ENCODE results near the gene DGKQ. TPM values are rescaled to one million over a fixed set of nuclear protein-coding genes. Genes with fewer than 3 reads are reported as not detected.

The DGKQ gene
- total RNA-seq, 4 donors from 2014 or later: 4.8 to 10.2 (median 8.1) TPM

GRCh38 chr4:1008840-1009541 is 35.6 kb upstream of the DGKQ start:
- TF ChIP-seq CTCF (IDR thresholded peaks at IDR 0.05): no peak
- ATAC-seq (ENCODE audit: low FRiP score) (no peak), DNase-seq (ENCODE audit: low spot score) (no peak)

- ATAC-seq (ENCODE audit: low FRiP score): no peak
- TF ChIP-seq CTCF (IDR thresholded peaks at IDR 0.05): no peak
- no peak for DNase-seq (ENCODE audit: low spot score)
Measured at GRCh38 chr4:1006856-1007255, 33.5 kb upstream of the DGKQ start.

GRCh38 chr4:1004557-1005485 is 31.5 kb upstream of the DGKQ start:
- DNase-seq (ENCODE audit: low spot score) (no peak), ATAC-seq (ENCODE audit: low FRiP score) (no peak)
- no peak for TF ChIP-seq CTCF (IDR thresholded peaks at IDR 0.05)

GRCh38 chr4:1004071-1004418 is 30.7 kb upstream of the DGKQ start:
- ATAC-seq (ENCODE audit: low FRiP score) (no peak), DNase-seq (ENCODE audit: low spot score) (no peak)
- no peak for TF ChIP-seq CTCF (IDR thresholded peaks at IDR 0.05)

GRCh38 chr4:1003271-1004070 is 30.1 kb upstream of the DGKQ start:
- no peak for TF ChIP-seq CTCF (IDR thresholded peaks at IDR 0.05)
- ATAC-seq (ENCODE audit: low FRiP score) (no peak), DNase-seq (ENCODE audit: low spot score) (no peak)

- no peak for TF ChIP-seq CTCF (IDR thresholded peaks at IDR 0.05)
- no peak for ATAC-seq (ENCODE audit: low FRiP score)
- no peak for DNase-seq (ENCODE audit: low spot score)
Measured at GRCh38 chr4:1002631-1003251, 29.4 kb upstream of the DGKQ start.

All from omental fat pad (tissue), 4 donors.